Activated CD4-positive, alpha-beta T cell treated with anti-CD3 and anti-CD28 coated beads, Interleukin-2, amount 10 ng/mL, durations not matched to agents 24 days and 14 days (primary cell): ENCODE data around the gene LACC1. TPM values are rescaled to one million over a fixed set of nuclear protein-coding genes. Genes with fewer than 3 reads are reported as not detected.

ENCODE experiments used
- DNase-seq: peaks from one replicate; pipeline ENCODE4 v3.0.0; 2022
- H3K27ac Mint-ChIP-seq: one replicate; pipeline ENCODE4 v1.8.0; 2022; ENCODE audit warnings: mild to moderate bottlenecking, mixed read lengths
- H3K27me3 Mint-ChIP-seq: one replicate; pipeline ENCODE4 v1.8.0; 2022; ENCODE audit warnings: mixed read lengths
- H3K36me3 Mint-ChIP-seq: one replicate; pipeline ENCODE4 v1.8.0; 2022; ENCODE audit warnings: low read depth, mild to moderate bottlenecking, mixed read lengths
- H3K4me1 Mint-ChIP-seq: one replicate; pipeline ENCODE4 v1.8.0; 2021; ENCODE audit warnings: mixed read lengths
- H3K4me3 Mint-ChIP-seq: one replicate; pipeline ENCODE4 v1.8.0; 2022; ENCODE audit warnings: mild to moderate bottlenecking, moderate library complexity, mixed read lengths
- H3K9me3 Mint-ChIP-seq: one replicate; pipeline ENCODE4 v1.8.0; 2021; ENCODE audit warnings: mixed read lengths
- intact Hi-C: fragments of 100-400 bp; cut with micrococcal nuclease; formaldehyde crosslinking; loops from one replicate; pipeline ENCODE4 v1.15.1; 2023
- total RNA-seq: library from RNA; stranded (reverse); gene quantifications from 2 replicates; pipeline ENCODE4 v1.2.3, GENCODE V29; 2022

Gene LACC1
- total RNA-seq, 1 donor from 2014 or later: 2.6 TPM

DNA sequence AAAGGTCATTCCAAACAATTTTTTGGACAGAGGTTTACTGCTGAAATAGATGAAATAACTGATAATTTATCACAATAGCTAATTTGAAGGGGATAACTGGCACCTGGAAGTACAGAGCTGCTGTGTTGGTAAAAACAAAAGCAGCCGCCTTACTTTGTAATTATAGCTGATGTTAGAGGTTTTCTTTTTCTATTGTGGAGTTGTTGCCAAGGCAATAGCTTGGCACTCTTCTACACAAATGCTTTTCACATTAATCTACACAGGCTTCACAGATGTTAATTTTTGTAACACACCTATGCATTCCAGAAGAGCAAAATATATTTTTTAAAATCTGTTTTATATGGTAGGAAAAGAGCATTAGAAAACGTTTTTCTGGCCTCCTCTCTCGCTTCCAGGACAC, 56.9 kb downstream of the LACC1 start:
- DNase-seq: no peak
- H3K36me3 Mint-ChIP-seq: no peaks in the 10 kb centered on the region
- no peaks in the 10 kb centered on the region for H3K4me1 Mint-ChIP-seq
- H3K4me3 Mint-ChIP-seq: no peak overlapping the region
- peaks cover 22% of the 10 kb centered on the region for H3K27me3 Mint-ChIP-seq
- H3K9me3 Mint-ChIP-seq: no peaks in the 10 kb centered on the region
- H3K27ac Mint-ChIP-seq: no peak overlapping the region
- intact Hi-C loops: no loop called here

DNA sequence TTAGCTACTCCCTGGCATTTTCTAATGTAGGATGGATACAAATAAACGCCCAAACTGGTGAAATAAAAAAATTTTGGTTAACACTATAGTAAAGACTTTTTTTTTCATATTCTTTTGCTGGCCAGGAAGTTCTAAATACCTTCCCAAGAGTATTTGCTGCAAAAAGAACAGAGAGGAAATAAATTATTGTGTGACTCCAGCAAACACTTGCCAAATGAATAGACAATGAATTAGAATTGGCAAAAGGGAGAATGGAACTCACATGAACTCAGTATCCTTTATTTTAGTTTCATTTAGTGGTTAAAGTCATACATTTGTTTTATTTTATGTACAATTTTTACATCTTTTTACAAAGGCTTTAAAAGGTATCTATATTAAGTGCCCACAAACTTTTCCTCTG, 58.1 kb downstream of the LACC1 start:
- no peaks in the 10 kb centered on the region for H3K9me3 Mint-ChIP-seq
- H3K4me1 Mint-ChIP-seq: no peaks in the 10 kb centered on the region
- intact Hi-C loops: no loop called here
- H3K36me3 Mint-ChIP-seq: no peaks in the 10 kb centered on the region
- DNase-seq: no peak
- H3K27me3 Mint-ChIP-seq: peaks cover 20% of the 10 kb centered on the region
- H3K27ac Mint-ChIP-seq: no peak overlapping the region
- H3K4me3 Mint-ChIP-seq: no peak overlapping the region

DNA sequence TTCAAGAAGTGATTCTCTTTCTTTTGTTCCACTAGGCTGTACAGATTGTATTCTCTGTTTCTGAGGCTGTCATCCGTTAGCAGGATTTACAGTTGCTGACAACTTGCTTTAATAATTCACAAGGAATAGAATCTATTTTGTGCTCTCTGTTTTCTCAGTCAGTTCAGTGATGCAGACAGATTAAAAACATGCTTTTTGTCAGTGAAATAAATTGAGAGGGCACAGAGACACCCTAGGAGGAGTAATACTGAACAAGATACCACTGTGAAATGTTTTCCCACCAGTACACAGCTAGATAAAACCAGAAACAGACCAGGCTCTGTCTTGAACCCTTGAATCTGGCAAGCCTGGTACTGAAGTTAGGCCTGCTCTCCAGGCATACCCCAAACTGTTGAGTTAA, 58.7 kb downstream of the LACC1 start:
- Mint-ChIP-seq H3K4me1 (no peaks in the 10 kb centered on the region), H3K9me3 (no peaks in the 10 kb centered on the region), H3K4me3 (no peak overlapping the region), H3K36me3 (no peaks in the 10 kb centered on the region), H3K27me3 (peaks cover 18% of the 10 kb centered on the region), H3K27ac (no peak overlapping the region)
- intact Hi-C loops: no loop called here
- no peak for DNase-seq

DNA sequence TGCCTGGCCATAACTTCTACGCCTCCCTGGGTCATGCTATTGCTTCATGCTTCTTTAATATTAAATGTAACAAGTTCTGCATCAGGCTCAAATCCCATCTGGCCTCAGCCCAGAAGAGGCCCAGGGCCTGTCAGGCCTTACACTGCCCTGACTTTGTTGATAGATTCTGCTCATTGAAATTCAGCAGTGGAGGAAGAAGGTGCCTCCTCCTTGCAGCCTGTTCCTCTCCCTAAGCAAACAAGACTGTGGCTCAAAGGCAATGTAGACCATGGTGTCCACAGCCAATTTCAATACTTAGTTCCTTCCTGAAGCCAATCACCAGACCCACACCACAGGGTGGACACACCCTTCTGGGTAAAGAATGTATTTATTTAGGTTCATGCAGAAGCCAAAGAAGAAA, 59.4 kb downstream of the LACC1 start:
- no peak overlapping the region for H3K4me3 Mint-ChIP-seq
- intact Hi-C loops: no loop called here

DNA sequence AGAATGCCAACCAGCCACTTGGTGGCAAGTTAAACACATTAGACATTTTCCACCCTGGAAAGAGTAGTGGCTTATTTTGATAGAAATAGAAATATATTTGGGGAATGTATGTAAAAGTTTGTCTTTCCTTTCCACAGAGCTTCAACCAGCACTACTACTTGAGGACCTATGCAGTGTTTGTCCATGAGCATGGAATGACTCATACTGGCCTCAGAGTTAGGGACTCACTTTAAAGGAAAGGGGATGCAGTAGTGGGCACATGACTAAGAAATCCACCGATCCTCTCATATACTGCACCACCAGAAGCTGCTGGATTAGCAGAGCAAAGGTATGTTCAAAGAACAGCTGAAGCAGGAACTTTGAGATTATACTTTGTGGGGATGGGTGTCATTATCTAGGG, 62.6 kb downstream of the LACC1 start:
- Mint-ChIP-seq H3K9me3 (no peaks in the 10 kb centered on the region), H3K4me3 (no peak overlapping the region), H3K27ac (no peak overlapping the region), H3K27me3 (peaks cover 14% of the 10 kb centered on the region), H3K4me1 (no peaks in the 10 kb centered on the region), H3K36me3 (no peaks in the 10 kb centered on the region)
- DNase-seq: no peak
- intact Hi-C loops: no loop called here

More for the DNA sequence above, 59.4 kb downstream of the LACC1 start:
- H3K36me3 Mint-ChIP-seq: no peaks in the 10 kb centered on the region
- DNase-seq: no peak
- no peaks in the 10 kb centered on the region for H3K9me3 Mint-ChIP-seq
- peaks cover 17% of the 10 kb centered on the region for H3K27me3 Mint-ChIP-seq
- no peak overlapping the region for H3K27ac Mint-ChIP-seq
- no peaks in the 10 kb centered on the region for H3K4me1 Mint-ChIP-seq

Other genes starting within 250 kb of the LACC1 start
- gene ENOX1, start 92.9 kb upstream of the LACC1 start, total RNA-seq: 0.07 and 0.14 TPM in 2 replicates
- gene CCDC122, start 164 bp upstream of the LACC1 start, total RNA-seq: 0.56 and 1.7 TPM in 2 replicates